BE2C (cell line): ENCODE measurements around the gene HOXA11.

ENCODE experiments used
- DNase-seq: peaks from one replicate; pipeline ENCODE4 v3.0.0-alpha.2; 2020
- H3K27me3 ChIP-seq: fragments of 250-450 bp; sonication (Bioruptor Pico); 2 replicates; pipeline ENCODE4 v1.5.1; 2020; ENCODE audit warnings: mild to moderate bottlenecking
- H3K36me3 ChIP-seq: fragments of 250-450 bp; sonication (Bioruptor Pico); 2 replicates; pipeline ENCODE4 v1.5.1; 2020; ENCODE audit warnings: mild to moderate bottlenecking
- H3K4me1 ChIP-seq: fragments of 250-450 bp; sonication (Bioruptor Pico); 2 replicates; pipeline ENCODE4 v1.5.1; 2020
- H3K4me3 ChIP-seq: 2 replicates; pipeline ENCODE4 v1.5.1; 2011; ENCODE audit warnings: low read depth, low read length
- H3K9me3 ChIP-seq: fragments of 250-450 bp; sonication (Bioruptor Pico); 2 replicates; pipeline ENCODE4 v1.5.1; 2020
- TF ChIP-seq, protein P1 (sequence below): IDR thresholded peaks from 2 replicates; pipeline ENCODE4 v1.5.1; 2012; ENCODE audit warnings: mild to moderate bottlenecking, low read depth, low read length

The HOXA11 gene

DNA sequence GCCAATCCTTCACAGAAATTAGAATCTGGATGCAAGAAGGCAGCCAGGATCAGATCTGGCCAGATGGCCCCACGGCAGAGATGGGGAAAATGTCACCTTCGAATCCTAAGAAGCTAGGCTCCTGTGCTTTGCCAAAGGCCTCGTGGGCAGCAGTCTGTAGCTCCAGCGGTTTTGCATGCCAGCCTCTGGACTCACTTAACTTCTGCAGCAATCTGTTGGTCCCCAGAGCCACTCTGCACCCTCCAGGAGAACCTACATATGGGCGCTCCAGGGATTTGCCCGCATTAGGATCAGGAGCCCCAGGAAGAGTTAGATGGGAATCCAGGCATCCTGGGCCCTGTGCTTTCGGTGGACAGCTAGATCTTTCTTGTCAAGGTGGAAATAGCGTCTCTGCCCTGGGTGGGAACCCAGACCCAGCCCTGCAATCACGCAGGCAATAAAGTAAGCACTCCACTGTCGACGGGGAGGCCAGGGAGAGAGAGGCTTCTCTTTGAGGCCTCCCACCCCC, 25.0 kb upstream of the HOXA11 start:
- no peaks in the 10 kb centered on the region for H3K9me3 ChIP-seq
- H3K4me3 ChIP-seq: no peak overlapping the region
- H3K4me1 ChIP-seq: no peaks in the 10 kb centered on the region
- H3K36me3 ChIP-seq: no peaks in the 10 kb centered on the region
- TF ChIP-seq, protein P1, sequence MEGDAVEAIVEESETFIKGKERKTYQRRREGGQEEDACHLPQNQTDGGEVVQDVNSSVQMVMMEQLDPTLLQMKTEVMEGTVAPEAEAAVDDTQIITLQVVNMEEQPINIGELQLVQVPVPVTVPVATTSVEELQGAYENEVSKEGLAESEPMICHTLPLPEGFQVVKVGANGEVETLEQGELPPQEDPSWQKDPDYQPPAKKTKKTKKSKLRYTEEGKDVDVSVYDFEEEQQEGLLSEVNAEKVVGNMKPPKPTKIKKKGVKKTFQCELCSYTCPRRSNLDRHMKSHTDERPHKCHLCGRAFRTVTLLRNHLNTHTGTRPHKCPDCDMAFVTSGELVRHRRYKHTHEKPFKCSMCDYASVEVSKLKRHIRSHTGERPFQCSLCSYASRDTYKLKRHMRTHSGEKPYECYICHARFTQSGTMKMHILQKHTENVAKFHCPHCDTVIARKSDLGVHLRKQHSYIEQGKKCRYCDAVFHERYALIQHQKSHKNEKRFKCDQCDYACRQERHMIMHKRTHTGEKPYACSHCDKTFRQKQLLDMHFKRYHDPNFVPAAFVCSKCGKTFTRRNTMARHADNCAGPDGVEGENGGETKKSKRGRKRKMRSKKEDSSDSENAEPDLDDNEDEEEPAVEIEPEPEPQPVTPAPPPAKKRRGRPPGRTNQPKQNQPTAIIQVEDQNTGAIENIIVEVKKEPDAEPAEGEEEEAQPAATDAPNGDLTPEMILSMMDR: no peak
- H3K27me3 ChIP-seq: peaks cover 95% of the 10 kb centered on the region
- DNase-seq: no peak

DNA sequence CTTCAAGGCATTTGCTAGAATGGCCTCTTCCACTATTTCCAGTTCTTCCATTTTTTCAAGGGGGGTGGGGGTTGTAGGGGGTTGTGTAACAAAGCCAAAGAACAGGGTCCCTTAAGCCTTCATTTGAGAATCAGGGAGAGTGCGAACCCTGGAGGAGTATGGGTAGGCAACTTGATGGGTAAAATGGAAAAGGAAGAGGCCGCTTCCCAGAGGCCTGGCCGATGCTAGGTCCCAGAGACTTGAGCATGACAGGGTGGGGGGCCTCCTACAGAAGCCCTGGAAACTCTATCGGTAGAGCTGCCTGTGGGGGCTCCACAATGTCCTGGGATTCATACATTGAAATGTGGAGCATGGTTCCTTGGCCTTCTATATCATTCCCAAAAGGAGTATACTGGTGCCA, 24.0 kb upstream of the HOXA11 start:
- no peaks in the 10 kb centered on the region for H3K4me1 ChIP-seq
- H3K36me3 ChIP-seq: no peaks in the 10 kb centered on the region
- TF ChIP-seq, protein P1: no peak
- H3K27me3 ChIP-seq: peaks cover 95% of the 10 kb centered on the region
- no peak for DNase-seq
- H3K4me3 ChIP-seq: no peak overlapping the region
- no peaks in the 10 kb centered on the region for H3K9me3 ChIP-seq

DNA sequence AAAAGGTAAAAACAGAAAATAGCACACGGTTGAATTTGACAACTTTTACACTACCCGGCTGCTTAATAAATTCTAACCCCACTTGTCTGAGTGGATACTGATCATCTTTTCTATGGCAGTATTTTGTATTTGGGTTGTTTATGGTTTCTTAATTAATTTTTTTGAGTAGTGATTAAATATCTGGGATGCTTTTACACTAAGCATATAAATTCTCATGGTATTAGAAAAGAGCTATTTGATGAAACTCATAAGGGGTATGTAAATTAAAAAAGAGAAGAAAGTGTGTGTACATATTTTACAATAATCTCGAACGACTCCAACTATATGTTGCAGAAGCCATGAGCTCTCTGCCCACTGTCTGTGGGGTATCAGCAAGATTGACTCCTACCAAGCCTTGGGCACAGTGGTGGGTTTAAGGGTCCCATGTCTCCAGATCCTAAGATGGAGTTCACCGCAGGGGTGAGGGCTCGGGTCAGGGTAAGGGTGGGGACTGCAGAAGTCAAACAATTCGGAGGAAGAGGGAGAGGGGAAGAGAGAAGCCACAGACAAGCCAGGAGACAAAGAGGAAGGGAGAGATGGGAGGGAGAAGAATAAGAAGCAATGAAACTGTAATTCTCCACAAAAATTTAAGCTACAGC, 22.4 kb upstream of the HOXA11 start:
- no peak for DNase-seq
- Histone ChIP-seq H3K9me3 (no peaks in the 10 kb centered on the region), H3K36me3 (no peaks in the 10 kb centered on the region), H3K4me1 (no peaks in the 10 kb centered on the region), H3K4me3 (no peak overlapping the region), H3K27me3 (peaks cover 94% of the 10 kb centered on the region)
- TF ChIP-seq, protein P1: no peak

DNA sequence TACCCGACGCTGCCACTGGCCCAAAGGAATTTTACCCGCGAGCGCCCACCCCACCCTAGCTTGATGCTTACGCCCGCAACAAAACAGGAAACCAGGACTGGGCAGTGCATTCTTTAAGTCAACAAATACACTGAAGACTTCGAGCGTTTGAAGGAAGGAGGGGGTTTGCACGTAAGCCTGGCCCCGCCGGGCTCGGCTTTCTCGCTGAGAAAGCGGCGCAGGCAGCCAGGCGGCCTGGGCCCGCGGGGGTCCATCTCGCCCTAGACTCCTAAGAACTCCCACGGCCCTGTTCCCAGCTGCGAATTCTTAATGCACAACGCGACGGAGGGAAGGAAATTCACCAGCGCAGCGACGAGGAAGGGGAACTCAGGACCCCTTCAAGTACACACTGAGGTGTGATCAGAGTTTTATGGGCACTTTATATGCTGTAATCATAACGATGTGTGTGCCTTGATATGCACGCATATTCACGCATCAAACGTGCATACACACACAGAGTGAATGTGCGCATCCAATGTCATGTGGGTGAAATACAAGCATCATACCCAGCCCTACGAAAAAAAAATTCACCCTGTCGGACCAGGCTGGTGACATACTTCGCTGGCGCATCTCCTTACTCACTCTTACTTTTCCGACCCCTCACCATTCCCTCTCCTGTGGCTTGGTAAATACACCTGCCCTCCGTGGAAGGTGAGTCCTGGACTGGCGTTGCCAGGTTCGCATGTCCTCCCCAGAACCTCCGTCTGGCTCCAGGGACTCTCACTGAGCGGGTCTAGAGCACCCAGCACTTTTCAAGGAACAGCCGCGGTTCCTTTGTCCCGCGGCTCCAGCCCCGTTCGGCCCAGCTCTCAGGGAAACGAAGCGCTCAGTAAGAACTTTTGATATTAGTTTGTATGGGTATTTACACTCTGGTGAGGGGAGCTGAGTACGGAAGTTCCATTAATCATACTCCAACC, 20.6 kb upstream of the HOXA11 start:
- H3K4me3 ChIP-seq: no peak overlapping the region
- no peak for DNase-seq
- H3K4me1 ChIP-seq: no peaks in the 10 kb centered on the region
- H3K9me3 ChIP-seq: no peaks in the 10 kb centered on the region
- H3K36me3 ChIP-seq: no peaks in the 10 kb centered on the region
- TF ChIP-seq, protein P1: no peak
- peaks cover 94% of the 10 kb centered on the region for H3K27me3 ChIP-seq

DNA sequence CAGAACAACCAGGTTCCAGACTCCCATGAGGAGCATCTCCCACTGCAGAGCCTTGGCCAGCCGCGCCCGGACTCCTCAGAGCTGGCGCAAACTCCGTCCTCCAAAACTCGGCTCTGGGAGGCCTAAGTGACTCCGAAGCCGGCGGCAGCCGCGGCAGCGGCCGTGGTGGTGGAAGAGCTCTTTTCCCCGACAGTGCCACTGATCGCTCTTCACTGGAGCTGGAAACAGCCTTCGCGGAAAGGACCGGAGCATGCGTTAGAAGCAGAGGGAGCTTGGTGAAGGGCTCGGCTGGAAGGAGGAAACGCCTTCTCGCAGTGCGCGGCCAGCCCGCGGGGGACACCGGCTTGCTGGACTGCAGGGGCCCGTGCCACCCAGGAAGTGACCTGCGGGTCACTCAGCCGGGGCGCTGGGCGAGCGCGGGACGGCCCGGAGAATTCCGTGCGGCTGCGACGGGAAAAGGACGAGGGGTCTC, 19.9 kb upstream of the HOXA11 start:
- Histone ChIP-seq H3K4me1 (no peaks in the 10 kb centered on the region), H3K36me3 (no peaks in the 10 kb centered on the region), H3K9me3 (no peaks in the 10 kb centered on the region), H3K27me3 (peaks cover 94% of the 10 kb centered on the region), H3K4me3 (no peak overlapping the region)
- DNase-seq: no peak
- TF ChIP-seq, protein P1: no peak
